ENCODE measurements around the gene UNC119. TPM values are rescaled to one million over a fixed set of nuclear protein-coding genes. Genes with fewer than 3 reads are reported as not detected.
A peak's percentile ranks its signal among the peaks of the same experiment; 100 is the strongest.

Gene UNC119
- total RNA-seq, 1 donor from 2014 or later = 16.0 TPM

DNA sequence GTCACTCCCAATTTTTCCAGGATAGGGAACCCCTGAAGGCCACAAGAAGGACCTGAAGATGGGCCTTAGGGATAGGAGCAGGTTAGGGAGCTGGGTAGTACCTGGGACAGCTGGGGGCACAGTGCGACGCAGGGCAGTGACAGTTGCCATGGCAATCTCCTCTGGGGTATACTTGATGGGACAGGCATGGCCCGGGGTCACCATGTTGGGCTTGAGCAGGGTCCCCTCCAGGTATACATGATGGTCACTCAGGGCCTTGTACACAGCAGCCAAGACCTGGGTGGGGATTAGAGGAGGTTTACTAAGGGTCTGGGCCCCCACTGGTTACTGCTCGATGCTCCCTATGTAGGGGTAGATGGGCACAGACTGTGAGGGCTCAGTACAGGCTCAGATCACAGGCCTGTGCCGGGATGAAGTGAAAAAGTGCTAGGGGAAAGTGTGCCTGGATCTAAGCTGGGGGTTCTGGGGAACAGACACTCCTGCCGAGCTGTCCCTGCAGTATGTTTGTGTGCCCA lies 21.6 kb upstream of the UNC119 start:
- intact Hi-C loops (cut with DNase I) = no loop called here
- peak; percentile 62 for DNase-seq (ENCODE audit: low spot score)

DNA sequence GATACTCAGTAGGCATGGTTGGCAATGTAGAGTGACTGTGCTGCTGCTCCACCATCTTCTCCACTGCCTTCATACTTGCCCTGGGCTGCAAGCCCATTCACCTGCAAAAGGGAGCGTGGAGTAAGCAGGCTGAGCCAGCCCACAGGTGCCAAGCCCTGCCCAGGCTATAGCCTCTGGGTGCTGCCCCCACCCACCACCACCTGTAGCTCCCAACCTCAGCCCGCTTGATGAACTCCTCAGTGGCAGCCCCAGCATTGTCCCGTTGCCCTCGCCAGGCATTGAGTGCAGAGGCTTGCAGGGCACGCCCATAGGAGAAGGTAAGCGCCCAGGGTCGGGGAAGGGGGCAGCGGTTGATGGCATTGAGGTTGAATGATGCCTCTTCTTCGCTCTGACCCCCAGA lies 21.1 kb upstream of the UNC119 start:
- intact Hi-C loops (cut with DNase I) = no loop called here
- DNase-seq (ENCODE audit: low spot score) = peak; percentile 49

- intact Hi-C loops (cut with DNase I) = no loop called here
- no peak for DNase-seq (ENCODE audit: low spot score)
Observed at GRCh38 chr17:28573040-28573380, 20.6 kb upstream of the UNC119 start.

DNA sequence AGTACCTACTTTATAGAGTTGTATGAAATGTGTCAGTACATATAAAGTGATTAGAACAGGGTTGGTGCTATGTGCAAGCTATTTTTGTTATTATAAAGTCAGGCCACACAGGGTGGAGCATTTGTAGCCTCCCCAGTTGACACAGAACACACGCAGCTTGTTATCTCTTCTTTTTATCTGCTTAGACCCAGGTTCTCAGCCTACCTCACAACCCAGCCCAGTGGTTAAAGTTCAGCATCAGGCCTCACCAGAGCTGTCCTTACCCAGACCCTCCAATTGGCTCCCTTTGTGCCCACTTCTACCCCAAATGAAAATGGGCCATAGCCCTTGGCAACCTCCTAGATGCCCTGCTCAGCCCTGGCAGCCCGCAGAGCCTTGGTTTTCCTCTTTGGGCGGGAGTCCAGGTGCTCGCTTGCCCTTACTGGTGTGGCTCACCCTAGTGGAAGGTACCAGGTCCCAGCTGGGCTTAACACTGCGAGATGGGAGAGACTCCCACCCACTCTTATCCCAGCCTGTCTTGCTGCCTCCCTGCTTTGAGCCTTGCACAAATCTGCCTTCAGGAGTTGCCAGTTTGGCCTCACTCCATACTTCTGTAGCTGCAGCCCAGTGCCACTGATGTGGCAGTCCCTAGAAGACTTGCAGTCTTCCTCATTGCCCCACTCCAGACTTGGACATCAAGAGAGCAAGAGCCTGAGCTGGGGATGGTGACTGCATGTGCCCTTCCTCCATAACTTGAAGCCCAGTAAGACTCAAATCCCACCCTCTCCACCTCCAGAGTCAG lies 20.0 kb upstream of the UNC119 start:
- DNase-seq (ENCODE audit: low spot score) = peak; percentile 14
- intact Hi-C loops (cut with DNase I) = no loop called here

- DNase-seq (ENCODE audit: low spot score) = peak; percentile 99
- intact Hi-C loops (cut with DNase I) = loop anchor here (2.0 kb wide), 1 partner anchor 19 kb away; the partner anchor contains the start of gene UNC119
Observed at GRCh38 chr17:28571361-28572122, 19.1 kb upstream of the UNC119 start, which contains the start of gene PIGS. PIGS (minus strand) TSS chr17:28571524; CDS start chr17:28571496, 28 bp downstream.

DNA sequence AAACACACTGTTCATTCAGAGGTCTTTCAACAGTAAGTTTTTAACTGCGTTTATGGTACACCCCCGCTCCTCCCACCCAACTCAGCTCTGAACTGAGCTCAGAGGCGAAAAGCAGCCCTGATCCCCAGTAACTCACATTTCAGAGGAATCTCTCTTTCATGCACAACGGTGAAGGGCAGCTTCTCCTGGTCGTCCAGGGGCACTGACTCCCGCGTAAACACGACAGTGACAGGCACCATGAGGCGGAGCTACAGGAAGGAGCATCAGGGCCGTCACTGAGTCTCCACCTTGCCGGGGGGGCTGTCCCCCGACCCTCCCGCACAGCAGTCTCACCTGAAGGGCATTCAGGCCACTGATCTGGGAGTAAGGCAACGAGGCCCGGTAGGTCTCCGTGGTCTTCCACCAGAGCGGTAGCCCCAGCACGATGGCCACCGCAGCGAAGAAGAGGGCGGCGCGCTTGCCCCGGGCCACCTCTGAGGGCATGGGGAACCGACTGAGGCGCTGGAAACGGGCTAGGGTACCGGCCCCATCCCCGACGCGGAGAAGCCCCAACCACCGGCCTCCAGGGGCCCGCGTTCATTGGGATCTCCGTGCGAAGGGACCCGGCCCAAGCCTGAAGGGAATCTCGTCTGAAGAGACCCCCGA lies 18.4 kb upstream of the UNC119 start:
- intact Hi-C loops (cut with DNase I) = loop anchor here (2.0 kb wide), 1 partner anchor 18 kb away; the partner anchor contains the start of gene UNC119
- no peak for DNase-seq (ENCODE audit: low spot score)

- intact Hi-C loops (cut with DNase I) = no loop called here
Observed at GRCh38 chr17:28569446-28569845, 17.0 kb upstream of the UNC119 start.

GRCh38 chr17:28567604-28568003 lies 15.2 kb upstream of the UNC119 start:
- intact Hi-C loops (cut with DNase I) = no loop called here
- no peak for DNase-seq (ENCODE audit: low spot score)

More at GRCh38 chr17:28569446-28569845, 17.0 kb upstream of the UNC119 start:
- no peak for DNase-seq (ENCODE audit: low spot score)

- intact Hi-C loops (cut with DNase I) = no loop called here
Observed at GRCh38 chr17:28563475-28563874, 11.1 kb upstream of the UNC119 start.

GRCh38 chr17:28555022-28555421 lies 2.6 kb upstream of the UNC119 start:
- intact Hi-C loops (cut with DNase I) = no loop called here

More at GRCh38 chr17:28563475-28563874, 11.1 kb upstream of the UNC119 start:
- no peak for DNase-seq (ENCODE audit: low spot score)

DNA sequence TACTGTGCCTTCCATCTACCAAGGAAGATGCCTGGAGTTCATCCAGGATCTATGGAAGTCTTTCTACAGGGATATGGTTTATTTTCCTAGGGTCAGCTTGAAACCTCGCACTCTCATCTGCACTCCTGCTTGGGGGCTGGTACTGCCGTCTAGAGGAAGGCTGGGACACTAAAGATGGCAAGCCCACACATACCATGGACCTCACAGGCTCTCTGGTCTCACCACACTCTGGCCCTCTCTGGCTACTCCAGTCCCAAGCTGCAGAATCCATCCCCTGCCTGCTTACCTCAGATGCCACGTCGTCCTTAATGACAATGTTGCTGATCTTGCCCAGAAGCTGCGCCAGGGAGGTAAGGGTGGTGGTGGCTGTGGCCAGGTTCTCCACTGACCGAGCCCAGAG lies 2.1 kb upstream of the UNC119 start:
- no peak for DNase-seq (ENCODE audit: low spot score)
- intact Hi-C loops (cut with DNase I) = no loop called here

More at GRCh38 chr17:28555022-28555421, 2.6 kb upstream of the UNC119 start:
- no peak for DNase-seq (ENCODE audit: low spot score)

GRCh38 chr17:28553000-28553505 lies 629 bp upstream of the UNC119 start:
- intact Hi-C loops (cut with DNase I) = loop anchor here (2.0 kb wide), 1 partner anchor 18 kb away; the partner anchor contains the start of gene PIGS
- no peak for DNase-seq (ENCODE audit: low spot score)

GRCh38 chr17:28551421-28552175 lies 826 bp downstream of the UNC119 start:
- intact Hi-C loops (cut with DNase I) = loop anchor here (2.0 kb wide), 1 partner anchor 19 kb away; the partner anchor contains the start of gene PIGS

DNA sequence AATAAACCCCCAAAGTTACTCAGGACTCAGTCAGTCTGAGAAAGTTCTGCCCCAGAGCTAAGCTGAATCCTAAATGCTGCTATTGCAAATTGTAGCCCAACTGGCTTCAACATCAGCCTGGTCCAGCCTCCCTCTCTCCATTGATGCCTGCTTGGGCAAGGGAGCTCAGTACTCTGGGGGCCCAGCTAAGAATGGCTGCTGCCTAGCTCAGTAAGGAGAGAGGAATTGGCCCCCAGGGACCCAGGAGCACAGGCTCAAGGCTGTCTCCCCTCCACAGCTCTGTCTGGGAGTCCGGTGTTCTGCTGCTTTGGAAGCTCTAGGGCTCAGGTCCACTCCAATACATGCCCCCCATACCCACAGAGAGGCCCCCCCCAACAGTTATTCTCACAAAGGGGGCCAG lies 1.6 kb downstream of the UNC119 start:
- no peak for DNase-seq (ENCODE audit: low spot score)
- intact Hi-C loops (cut with DNase I) = no loop called here

More at GRCh38 chr17:28551421-28552175, 826 bp downstream of the UNC119 start:
- no peak for DNase-seq (ENCODE audit: low spot score)

- DNase-seq (ENCODE audit: low spot score) = no peak
- intact Hi-C loops (cut with DNase I) = loop anchor here (2.0 kb wide), 1 partner anchor 63 kb away; no protein-coding TSS in a partner anchor
Observed at GRCh38 chr17:28549236-28550132, 2.9 kb downstream of the UNC119 start.

DNA sequence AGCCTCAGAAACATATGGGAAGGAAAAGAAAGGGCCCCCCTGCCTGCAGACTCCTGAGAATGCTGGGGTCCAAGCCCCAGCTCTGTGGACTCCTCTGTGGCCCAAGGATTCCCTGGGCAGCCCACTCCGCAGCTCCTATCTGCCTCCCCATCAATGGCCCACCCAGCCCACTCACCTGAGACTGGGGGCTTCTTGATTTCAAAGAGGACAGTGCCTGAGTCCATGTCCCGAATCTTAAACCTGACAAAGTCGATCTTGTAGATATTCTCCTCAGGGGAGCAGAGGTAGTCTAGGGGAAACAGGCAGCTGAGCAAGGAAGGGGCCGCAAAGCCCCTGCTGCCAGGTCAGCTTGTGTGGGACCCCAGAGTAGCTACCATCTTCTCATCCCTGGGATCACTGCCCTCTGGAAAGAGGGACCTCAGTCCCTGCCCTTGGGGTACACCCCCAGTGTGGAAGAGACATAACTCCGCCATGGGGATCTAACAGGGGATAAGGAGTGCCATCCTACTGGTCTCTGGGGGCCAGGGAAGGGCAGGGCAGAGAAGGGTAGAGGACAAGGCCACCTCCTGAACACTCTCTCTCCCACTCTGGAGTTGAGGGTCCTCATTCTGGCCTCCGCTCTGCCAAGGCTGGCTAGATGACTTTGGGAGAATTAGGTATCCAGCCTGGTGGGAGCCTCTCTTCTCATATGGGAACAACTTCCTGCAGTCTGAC lies 3.9 kb downstream of the UNC119 start:
- intact Hi-C loops (cut with DNase I) = loop anchor here (2.0 kb wide), 1 partner anchor 64 kb away; no protein-coding TSS in a partner anchor

More for the DNA sequence above, 3.9 kb downstream of the UNC119 start:
- DNase-seq (ENCODE audit: low spot score) = no peak
